Cardiac muscle cell (in vitro differentiated cells and primary cell): Measurements from ENCODE around the gene MSRB1. TPM values are rescaled to one million over a fixed set of nuclear protein-coding genes. Genes with fewer than 3 reads are reported as not detected.
"Not testable (repeated sequence)": the region's sequence is repeated elsewhere in the genome, so short reads cannot be mapped to it uniquely, and the experiment has no call there.

Experiments used
- DNase-seq, 2 donors: peaks; one replicate each; pipeline versions ENCODE4 v3.0.0 to v3.0.0-alpha.2; 2010 to 2017; ENCODE audit warnings: low read depth in 1 of 2, low spot score in 1 of 2
- H3K27ac ChIP-seq: fragments of 200-600 bp; sonication (generic); 2 replicates; pipeline ENCODE4 v1.5.1; 2016
- H3K27me3 ChIP-seq: fragments of 200-600 bp; sonication (generic); 2 replicates; pipeline ENCODE4 v1.6.0; 2016; ENCODE audit warnings: control low read depth
- H3K36me3 ChIP-seq: fragments of 200-600 bp; sonication (generic); 2 replicates; pipeline ENCODE4 v1.5.1; 2016; ENCODE audit warnings: control low read depth
- H3K4me1 ChIP-seq: fragments of 200-600 bp; sonication (generic); 2 replicates; pipeline ENCODE4 v1.8.1; 2017; ENCODE audit warnings: low read depth, mild to moderate bottlenecking, mixed run types
- H3K4me3 ChIP-seq: fragments of 200-600 bp; sonication (generic); 2 replicates; pipeline ENCODE4 v1.5.1; 2016; ENCODE audit warnings: mild to moderate bottlenecking
- H3K9me3 ChIP-seq: fragments of 200-600 bp; sonication (generic); 2 replicates; pipeline ENCODE4 v1.5.1; 2017; ENCODE audit warnings: low read depth, mild to moderate bottlenecking, control low read depth
- polyA plus RNA-seq: library from polyadenylated mRNA; unstranded; fragments of >200 nt; fragmentation: Nextera tagmentation; extraction: Ambion mirVana; gene quantifications from 2 replicates; pipeline ENCODE4 v1.2.1, GENCODE V29; 2016
- total RNA-seq: library from RNA; depleted of rRNA; stranded (reverse); fragments of >200 nt; gene quantifications from 2 replicates; pipeline ENCODE4 v1.2.3, GENCODE V29; 2016
- TF ChIP-seq, protein P1 (sequence below): IDR thresholded peaks from 2 replicates; pipeline ENCODE4 v1.5.1; 2012; ENCODE audit warnings: low read depth, mild to moderate bottlenecking, low read length

The MSRB1 gene
- total and polyA plus RNA-seq, 2 experiments from 2014 or later, result 13.6 to 35.1 TPM

DNA sequence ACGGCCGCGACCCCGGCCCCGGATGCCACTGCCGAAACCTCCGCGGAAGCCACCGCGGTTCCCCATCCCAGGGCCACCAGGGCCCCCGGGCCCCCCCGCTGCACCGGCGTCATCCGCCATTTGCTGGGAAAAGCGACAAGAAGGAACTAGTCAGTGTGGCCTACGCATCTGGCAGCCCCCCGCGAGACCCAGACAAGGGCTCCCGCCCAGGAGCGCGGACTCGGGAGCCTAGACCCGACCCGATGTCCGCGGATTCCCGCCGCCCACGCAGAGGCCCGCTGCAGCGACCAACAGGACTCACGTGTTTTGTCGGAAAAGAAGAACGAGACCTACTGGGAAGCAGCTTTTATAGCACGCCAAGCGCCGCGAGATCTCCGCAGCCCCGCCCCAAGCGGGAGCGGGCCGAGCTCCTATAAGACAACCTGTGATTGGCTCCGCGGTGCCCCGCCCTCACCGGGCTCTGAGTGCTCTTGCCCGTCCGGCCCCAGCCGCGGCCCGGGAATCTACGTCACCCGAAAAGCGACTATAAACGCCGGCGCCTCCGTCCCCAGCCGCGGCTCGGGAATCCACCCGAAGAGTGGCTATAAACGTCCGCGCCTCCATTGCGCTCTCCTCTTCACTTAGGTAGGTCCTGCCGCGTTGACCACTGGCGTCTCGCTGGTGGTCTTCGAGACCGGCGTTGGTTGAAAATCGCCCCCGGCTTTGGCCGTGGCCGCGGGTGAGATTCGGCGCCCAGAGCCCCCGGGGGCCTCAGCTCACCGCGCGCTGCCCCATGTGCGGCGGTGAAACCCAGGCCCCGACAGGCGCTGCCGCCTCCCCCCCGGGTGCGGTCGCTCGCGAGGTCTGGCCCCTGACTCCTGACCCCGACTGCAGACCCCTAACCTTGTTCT, 21.8 kb upstream of the MSRB1 start, which contains the start of gene RPS2:
RPS2 (minus strand) TSS at position 321 of the 890 bp plus-strand sequence; CDS start at position 120, 201 bp downstream.
- TF ChIP-seq, protein P1, sequence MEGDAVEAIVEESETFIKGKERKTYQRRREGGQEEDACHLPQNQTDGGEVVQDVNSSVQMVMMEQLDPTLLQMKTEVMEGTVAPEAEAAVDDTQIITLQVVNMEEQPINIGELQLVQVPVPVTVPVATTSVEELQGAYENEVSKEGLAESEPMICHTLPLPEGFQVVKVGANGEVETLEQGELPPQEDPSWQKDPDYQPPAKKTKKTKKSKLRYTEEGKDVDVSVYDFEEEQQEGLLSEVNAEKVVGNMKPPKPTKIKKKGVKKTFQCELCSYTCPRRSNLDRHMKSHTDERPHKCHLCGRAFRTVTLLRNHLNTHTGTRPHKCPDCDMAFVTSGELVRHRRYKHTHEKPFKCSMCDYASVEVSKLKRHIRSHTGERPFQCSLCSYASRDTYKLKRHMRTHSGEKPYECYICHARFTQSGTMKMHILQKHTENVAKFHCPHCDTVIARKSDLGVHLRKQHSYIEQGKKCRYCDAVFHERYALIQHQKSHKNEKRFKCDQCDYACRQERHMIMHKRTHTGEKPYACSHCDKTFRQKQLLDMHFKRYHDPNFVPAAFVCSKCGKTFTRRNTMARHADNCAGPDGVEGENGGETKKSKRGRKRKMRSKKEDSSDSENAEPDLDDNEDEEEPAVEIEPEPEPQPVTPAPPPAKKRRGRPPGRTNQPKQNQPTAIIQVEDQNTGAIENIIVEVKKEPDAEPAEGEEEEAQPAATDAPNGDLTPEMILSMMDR, result no peak
- H3K9me3 ChIP-seq, result no peaks in the 10 kb centered on the region
- H3K27ac ChIP-seq, result peak within 1 kb of the TSS; percentile 95
- H3K36me3 ChIP-seq, result peaks cover 21% of the 10 kb centered on the region
- H3K27me3 ChIP-seq, result no peaks in the 10 kb centered on the region
- H3K4me3 ChIP-seq, result peak within 1 kb of the TSS; percentile 93
- peak; percentile 99 to 100 for DNase-seq
- peaks cover 12% of the 10 kb centered on the region for H3K4me1 ChIP-seq

DNA sequence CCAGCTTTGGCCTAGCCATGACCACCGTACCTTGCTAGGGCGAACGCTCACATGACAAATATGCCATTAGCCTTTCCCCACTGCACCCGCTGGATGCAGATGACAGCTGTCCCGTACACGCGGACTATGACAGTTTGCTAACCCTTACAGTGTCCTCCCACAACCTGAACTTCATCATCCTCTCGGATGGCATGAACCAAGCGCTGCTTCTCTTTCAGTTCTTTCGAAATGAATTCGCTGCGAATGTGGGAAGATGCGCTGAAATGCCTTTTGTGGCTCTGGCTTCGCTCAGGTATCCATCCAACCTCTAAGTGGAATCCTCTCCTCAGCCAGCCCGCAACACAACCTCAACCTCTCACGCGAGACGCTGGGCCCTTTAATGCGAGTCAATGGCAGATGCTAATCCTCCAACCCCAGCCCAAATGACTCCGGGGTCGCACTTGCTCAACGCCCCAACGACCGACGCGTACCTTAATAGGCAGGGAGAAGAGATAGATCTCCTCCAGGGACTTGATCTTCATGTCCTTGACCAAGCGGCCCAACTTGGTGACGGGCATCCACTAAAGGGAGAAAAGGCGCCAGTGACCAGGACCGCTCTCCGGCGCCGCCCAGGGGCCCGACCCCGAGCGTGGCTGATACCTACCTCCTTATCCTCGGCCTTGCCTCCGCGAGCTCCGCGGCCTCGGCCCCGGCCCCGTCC, 21.0 kb upstream of the MSRB1 start:
- peak; percentile 54 to 73 for DNase-seq
- H3K4me3 ChIP-seq, result peak overlapping the region; percentile 93
- H3K27ac ChIP-seq, result peak overlapping the region; percentile 95
- TF ChIP-seq, protein P1, result peak; percentile 41
- no peaks in the 10 kb centered on the region for H3K27me3 ChIP-seq
- H3K9me3 ChIP-seq, result no peaks in the 10 kb centered on the region
- H3K4me1 ChIP-seq, result peaks cover 12% of the 10 kb centered on the region
- H3K36me3 ChIP-seq, result peaks cover 21% of the 10 kb centered on the region

DNA sequence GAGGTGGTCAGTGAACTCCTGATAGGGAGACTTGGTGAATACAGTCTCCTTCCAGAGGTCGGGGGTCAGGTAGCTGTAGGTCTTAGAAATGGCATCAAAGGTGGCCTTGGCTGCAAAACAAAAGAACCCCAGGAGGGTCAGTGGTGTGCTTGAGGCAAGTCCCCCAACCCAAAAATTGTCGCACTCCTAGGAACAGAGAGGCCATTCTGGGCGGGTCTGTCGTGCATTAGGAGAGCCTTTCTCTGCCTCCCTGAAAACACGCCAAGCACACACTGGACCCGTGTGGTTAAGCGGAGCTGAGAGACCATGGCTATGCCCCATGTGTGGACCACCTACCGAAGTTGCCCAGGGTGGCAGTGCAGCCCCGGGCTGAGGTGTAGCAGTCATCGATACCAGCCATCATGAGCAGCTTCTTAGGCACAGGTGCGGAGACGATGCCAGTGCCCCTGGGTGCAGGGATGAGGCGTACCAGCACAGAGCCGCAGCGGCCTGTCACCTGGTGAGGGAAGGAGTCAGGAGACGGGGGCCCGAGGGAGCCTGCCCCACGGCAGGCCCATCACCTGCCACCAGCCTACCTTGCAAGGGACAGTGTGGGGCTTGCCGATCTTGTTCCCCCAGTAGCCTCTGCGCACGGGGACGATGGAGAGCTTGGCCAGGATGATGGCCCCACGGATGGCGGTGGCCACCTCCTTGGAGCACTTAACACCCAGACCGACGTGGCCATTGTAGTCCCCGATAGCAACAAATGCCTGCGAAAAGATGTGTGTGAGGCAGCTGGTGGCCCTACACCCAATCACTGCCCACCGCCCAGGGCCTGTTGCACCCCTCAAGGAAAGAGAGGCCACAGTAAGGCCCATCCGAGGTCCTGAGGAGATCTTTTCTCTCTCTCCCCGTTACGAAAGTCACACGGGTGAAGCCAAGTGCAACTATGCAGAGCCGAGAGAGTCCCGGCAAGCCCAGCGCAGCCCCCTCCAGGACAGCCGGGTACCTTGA, 19.5 kb upstream of the MSRB1 start:
- DNase-seq, H3K27me3 ChIP-seq, H3K4me3 ChIP-seq, H3K27ac ChIP-seq, H3K9me3 ChIP-seq: not testable (repeated sequence)
- Histone ChIP-seq H3K36me3 (peaks cover 21% of the 10 kb centered on the region), H3K4me1 (peaks cover 12% of the 10 kb centered on the region)

DNA sequence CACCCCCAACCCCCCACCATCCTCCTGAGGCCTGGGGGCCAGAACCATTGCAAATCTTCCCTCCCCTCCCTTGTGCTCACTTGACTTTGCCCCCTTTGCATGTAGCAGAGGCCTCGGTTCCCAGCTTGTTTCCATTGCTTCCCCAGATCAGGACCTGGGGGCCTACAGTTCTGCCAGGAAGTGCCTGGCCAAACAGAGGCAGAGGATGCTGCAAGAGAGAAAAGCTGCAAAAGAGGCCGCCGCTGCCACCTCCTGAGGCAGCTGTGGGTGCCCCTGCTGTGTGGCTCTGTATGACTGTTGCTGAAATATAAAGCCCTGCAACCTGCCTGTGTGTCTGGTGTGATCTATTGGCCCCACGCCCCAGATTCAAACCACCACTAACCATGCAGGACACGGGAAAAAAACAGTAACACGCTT, 18.7 kb upstream of the MSRB1 start:
- peaks cover 12% of the 10 kb centered on the region for H3K4me1 ChIP-seq
- no peak overlapping the region for H3K4me3 ChIP-seq
- H3K27ac ChIP-seq, result peak overlapping the region; percentile 2
- TF ChIP-seq, protein P1, result no peak
- H3K27me3 ChIP-seq, result no peaks in the 10 kb centered on the region
- H3K9me3 ChIP-seq, result no peaks in the 10 kb centered on the region
- H3K36me3 ChIP-seq, result peaks cover 21% of the 10 kb centered on the region
- no peak for DNase-seq

DNA sequence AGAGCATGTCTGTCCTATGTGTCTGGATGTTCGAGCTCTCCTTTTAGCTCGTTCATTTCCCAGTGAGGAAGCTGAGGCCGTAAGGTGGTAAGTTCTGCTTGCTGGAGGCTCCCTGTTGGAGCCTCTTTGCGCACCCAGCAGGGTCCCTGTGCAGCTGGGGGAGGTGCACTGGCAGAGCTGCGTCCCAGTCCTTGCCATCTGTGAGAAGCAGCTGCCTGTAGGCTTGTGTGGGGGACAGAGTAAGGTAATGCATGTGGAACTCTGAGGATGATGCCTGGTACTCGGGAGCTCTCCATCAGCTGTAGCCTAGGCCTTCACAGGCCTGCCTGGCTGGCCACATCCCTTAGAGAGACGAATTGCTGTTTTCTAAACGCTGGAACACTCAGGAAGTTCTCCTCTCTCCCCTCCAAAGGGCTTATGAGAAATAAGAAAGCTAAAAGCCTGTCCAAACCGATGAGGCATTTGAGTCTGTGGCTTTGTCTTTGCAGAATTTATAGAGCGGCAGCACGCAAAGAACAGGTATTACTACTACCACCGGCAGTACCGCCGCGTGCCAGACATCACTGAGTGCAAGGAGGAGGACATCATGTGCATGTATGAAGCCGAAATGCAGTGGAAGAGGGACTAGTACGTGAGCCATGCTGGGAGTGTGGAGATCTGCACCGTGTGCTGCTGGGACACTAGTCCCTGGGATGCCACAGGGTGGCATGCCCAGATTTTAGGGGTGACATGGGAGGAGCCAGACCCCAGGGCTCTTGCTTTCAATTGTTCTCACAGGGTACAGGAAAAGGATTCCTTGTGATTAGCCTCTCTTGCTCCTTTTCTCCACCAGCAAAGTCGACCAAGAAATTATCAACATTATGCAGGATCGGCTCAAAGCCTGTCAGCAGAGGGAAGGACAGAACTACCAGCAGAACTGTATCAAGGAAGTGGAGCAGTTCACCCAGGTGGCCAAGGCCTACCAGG, 17.9 kb upstream of the MSRB1 start:
- no peaks in the 10 kb centered on the region for H3K9me3 ChIP-seq
- peaks cover 21% of the 10 kb centered on the region for H3K36me3 ChIP-seq
- H3K27me3 ChIP-seq, result no peaks in the 10 kb centered on the region
- H3K4me3 ChIP-seq, result peak overlapping the region; percentile 82
- TF ChIP-seq, protein P1, result no peak
- peak overlapping the region; percentile 2 for H3K27ac ChIP-seq
- peak in 1 of 2 donors; percentile 50 for DNase-seq
- peaks cover 12% of the 10 kb centered on the region for H3K4me1 ChIP-seq
